ENCODE measurements around the gene GATAD2B. TPM values are rescaled to one million over a fixed set of nuclear protein-coding genes. Genes with fewer than 3 reads are reported as not detected.
A peak's percentile ranks its signal among the peaks of the same experiment; 100 is the strongest.

The GATAD2B gene
- total RNA-seq, 4 donors from 2014 or later = 9.7 to 16.6 (median 12.0) TPM

DNA sequence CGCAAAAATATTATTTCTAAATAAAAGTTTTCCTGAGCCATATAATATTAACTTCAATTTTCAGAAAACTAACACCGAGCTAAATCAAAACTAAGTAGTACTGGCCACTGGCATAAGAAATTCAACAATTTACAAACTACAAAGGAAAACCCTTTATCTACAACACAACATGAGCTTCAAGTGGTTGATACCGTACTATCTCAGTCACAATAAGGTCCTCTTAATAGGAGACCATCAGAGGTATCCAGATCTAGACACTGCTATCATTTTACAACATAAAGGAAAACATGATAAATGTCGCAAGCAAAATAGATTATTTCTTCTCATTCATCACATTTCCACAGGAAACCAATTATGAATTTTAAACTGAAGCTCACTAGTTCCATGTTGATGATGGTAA lies 39.5 kb downstream of the GATAD2B start:
- Histone ChIP-seq H3K27me3 (no peaks in the 10 kb centered on the region), H3K27ac (no peak overlapping the region), H3K4me3 (no peak overlapping the region), H3K36me3 (peaks cover 0 to 9% (median 0%) of the 10 kb centered on the region in 3 donors), H3K9me3 (no peaks in the 10 kb centered on the region), H3K4me1 (peaks cover 8 to 45% (median 30%) of the 10 kb centered on the region in 3 donors)
- 95 to 96% methylated on average over 4 of the region's 4 CpGs for WGBS, 2 donors
- intact Hi-C loops (cut with DNase I) = no loop called here
- TF ChIP-seq, protein P1, sequence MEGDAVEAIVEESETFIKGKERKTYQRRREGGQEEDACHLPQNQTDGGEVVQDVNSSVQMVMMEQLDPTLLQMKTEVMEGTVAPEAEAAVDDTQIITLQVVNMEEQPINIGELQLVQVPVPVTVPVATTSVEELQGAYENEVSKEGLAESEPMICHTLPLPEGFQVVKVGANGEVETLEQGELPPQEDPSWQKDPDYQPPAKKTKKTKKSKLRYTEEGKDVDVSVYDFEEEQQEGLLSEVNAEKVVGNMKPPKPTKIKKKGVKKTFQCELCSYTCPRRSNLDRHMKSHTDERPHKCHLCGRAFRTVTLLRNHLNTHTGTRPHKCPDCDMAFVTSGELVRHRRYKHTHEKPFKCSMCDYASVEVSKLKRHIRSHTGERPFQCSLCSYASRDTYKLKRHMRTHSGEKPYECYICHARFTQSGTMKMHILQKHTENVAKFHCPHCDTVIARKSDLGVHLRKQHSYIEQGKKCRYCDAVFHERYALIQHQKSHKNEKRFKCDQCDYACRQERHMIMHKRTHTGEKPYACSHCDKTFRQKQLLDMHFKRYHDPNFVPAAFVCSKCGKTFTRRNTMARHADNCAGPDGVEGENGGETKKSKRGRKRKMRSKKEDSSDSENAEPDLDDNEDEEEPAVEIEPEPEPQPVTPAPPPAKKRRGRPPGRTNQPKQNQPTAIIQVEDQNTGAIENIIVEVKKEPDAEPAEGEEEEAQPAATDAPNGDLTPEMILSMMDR (IDR thresholded peaks at IDR 0.05) = no peak
- no peak for TF ChIP-seq POLR2A (IDR thresholded peaks at IDR 0.05)
- DNase-seq = no peak

DNA sequence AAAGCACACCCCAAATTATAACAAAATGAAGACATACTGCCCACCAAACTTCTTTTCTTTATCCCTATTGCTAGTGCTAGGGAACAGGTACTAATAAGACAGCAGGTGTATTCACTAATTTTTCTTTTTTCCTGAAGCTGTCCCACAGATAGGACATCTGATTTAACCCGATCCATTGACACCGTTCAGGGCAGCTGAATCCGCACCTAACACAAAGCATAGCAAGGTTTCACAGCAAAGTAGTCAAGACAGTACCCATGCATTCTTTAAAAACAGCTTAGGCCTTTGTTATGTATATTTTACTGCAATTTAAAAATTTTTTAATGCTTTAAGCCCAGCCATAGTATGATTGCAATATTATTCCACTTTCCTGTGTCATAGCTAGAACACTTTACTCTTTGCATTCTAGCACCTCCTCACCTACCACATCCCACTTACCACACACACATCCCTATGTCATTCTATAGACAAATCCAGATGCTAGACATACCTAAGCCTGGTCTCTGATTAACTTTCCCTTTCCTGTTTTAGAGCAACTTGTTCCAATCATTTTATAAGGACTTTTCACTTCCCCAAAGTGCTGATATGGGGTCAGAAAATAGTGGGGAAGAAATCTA lies 40.4 kb downstream of the GATAD2B start:
- H3K4me1 ChIP-seq = peaks cover 8 to 37% (median 25%) of the 10 kb centered on the region in 3 donors
- peaks cover 0 to 9% (median 0%) of the 10 kb centered on the region in 3 donors for H3K36me3 ChIP-seq
- 73 to 85% methylated on average over 3 of the region's 3 CpGs for WGBS, 2 donors
- TF ChIP-seq, protein P1 (IDR thresholded peaks at IDR 0.05) = no peak
- TF ChIP-seq POLR2A (IDR thresholded peaks at IDR 0.05) = no peak
- no peak overlapping the region for H3K27ac ChIP-seq
- intact Hi-C loops (cut with DNase I) = no loop called here
- no peaks in the 10 kb centered on the region for H3K27me3 ChIP-seq
- no peak overlapping the region for H3K4me3 ChIP-seq
- no peaks in the 10 kb centered on the region for H3K9me3 ChIP-seq
- no peak for DNase-seq

DNA sequence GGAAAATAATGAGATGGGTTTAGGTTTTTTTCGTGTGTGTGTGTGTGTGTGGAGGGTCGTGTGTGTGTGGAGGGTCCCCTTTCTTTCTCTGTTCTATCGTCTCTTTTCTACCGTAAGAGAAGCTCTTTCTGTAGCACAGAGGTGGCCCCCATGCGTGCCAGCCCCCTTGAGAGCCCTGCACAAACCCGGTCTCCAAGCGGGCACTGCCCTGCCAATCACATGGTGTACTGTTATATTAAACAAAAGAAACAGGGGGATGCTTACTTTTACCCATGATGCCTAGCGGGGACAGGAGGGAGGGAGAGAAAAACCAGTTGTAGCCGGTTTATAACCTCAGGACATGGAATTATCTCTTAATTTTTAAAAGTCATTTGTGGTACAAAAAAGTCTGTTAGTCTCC lies 41.0 kb downstream of the GATAD2B start:
- intact Hi-C loops (cut with DNase I) = no loop called here
- no peak for TF ChIP-seq POLR2A (IDR thresholded peaks at IDR 0.05)
- TF ChIP-seq, protein P1 (IDR thresholded peaks at IDR 0.05) = no peak
- Histone ChIP-seq H3K4me3 (peak overlapping the region in 1 of 4 donors; percentile 5), H3K4me1 (peaks cover 8 to 34% (median 25%) of the 10 kb centered on the region in 3 donors), H3K36me3 (peaks cover 0 to 9% (median 0%) of the 10 kb centered on the region in 3 donors), H3K27ac (no peak overlapping the region), H3K9me3 (no peaks in the 10 kb centered on the region), H3K27me3 (no peaks in the 10 kb centered on the region)
- DNase-seq = no peak
- WGBS, 2 donors = 19 to 36% methylated on average over 9 of the region's 9 CpGs

DNA sequence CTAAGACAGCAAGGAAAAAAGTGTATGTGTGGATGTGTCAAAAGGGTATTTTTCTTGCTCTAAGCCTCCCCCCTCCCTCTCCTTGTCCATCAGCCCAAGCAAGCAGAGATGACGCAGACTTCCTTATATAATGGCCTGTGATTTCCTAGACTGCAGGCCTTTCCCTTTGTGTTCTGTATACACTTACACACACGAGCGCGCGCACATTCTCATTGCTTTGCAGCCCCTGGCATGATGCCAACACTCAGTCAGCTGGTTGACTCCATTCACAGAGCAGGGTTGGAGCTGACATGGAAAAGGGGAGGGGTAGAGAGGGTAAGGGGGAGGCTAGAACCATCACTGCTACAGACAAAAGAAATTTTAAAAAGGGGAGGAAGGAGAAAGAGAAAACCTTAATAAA lies 41.8 kb downstream of the GATAD2B start:
- intact Hi-C loops (cut with DNase I) = no loop called here
- TF ChIP-seq, protein P1 (IDR thresholded peaks at IDR 0.05) = no peak
- no peak for TF ChIP-seq POLR2A (IDR thresholded peaks at IDR 0.05)
- Histone ChIP-seq H3K9me3 (no peaks in the 10 kb centered on the region), H3K4me3 (peak overlapping the region in 1 of 4 donors; percentile 5), H3K27ac (peak overlapping the region in 2 of 4 donors; percentile 11 to 43), H3K4me1 (peaks cover 8 to 34% (median 25%) of the 10 kb centered on the region in 3 donors), H3K27me3 (no peaks in the 10 kb centered on the region), H3K36me3 (peaks cover 0 to 11% (median 0%) of the 10 kb centered on the region in 3 donors)
- peak; percentile 10 for DNase-seq
- WGBS, 2 donors = 3 to 8% methylated on average over 5 of the region's 5 CpGs

DNA sequence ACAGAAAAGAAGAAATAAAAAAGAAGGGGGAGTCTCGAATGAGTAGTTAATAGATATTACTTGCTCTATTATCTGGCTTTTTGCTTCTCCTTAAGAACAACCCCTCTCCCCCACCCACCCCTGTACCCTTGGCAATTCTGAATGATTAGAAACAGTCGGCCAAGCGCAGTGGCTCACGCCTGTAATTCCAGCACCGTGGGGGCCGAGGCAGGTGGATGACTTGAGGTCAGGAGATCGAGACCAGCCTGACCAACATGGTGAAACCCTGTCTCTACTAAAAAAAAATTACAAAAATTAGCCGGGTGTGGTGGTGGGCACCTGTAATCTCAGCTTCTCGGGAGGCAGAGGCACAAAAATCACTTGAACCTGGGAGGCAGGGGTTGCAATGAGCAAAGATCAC lies 42.7 kb downstream of the GATAD2B start:
- Histone ChIP-seq H3K27me3 (no peaks in the 10 kb centered on the region), H3K9me3 (no peaks in the 10 kb centered on the region), H3K27ac (peak overlapping the region in 1 of 4 donors; percentile 43), H3K4me3 (no peak overlapping the region), H3K36me3 (peaks cover 0 to 14% (median 0%) of the 10 kb centered on the region in 3 donors), H3K4me1 (peaks cover 8 to 34% (median 25%) of the 10 kb centered on the region in 3 donors)
- TF ChIP-seq POLR2A (IDR thresholded peaks at IDR 0.05) = no peak
- TF ChIP-seq, protein P1 (IDR thresholded peaks at IDR 0.05) = no peak
- intact Hi-C loops (cut with DNase I) = no loop called here
- no peak for DNase-seq
- WGBS, 2 donors = 79 to 96% methylated on average over 5 to 9 of the region's 9 CpGs

All from esophagus squamous epithelium (tissue), 5 donors.